Right lobe of liver (tissue), 6 donors: Measurements from ENCODE around the gene MRPS18A. TPM values are rescaled to one million over a fixed set of nuclear protein-coding genes. Genes with fewer than 3 reads are reported as not detected.

Experiments used
- ATAC-seq, 4 donors: fragments of 200-7000 bp; cut with Tn5 transposase; one replicate each; pipeline ENCODE4 v1.9.1; 2020; ENCODE audit warnings: mild to moderate bottlenecking in 4 of 4, moderate library complexity in 4 of 4
- DNase-seq, 3 donors: peaks; one replicate each; pipeline ENCODE4 v3.0.0-alpha.2; 2020
- H3K27ac ChIP-seq, 3 donors: fragments of 200-600 bp; one replicate each; pipeline ENCODE4 v1.8.0; 2022
- H3K27me3 ChIP-seq, 2 donors: fragments of 200-600 bp; one replicate each; pipeline ENCODE4 v1.8.0; 2022
- H3K36me3 ChIP-seq, 4 donors: fragments of 200-600 bp; sonication (generic) in 1 of 4; one replicate each; pipeline versions ENCODE4 v1.5.1 to v1.8.0; 2017 to 2022; ENCODE audit warnings: control low read depth in 1 of 4
- H3K4me1 ChIP-seq, 4 donors: fragments of 200-600 bp; sonication (generic) in 1 of 4; one replicate each; pipeline versions ENCODE4 v1.5.1 to v1.8.0; 2017 to 2022; ENCODE audit warnings: control low read depth in 1 of 4
- H3K4me3 ChIP-seq, 3 donors: fragments of 200-600 bp; one replicate each; pipeline ENCODE4 v1.8.0; 2022
- H3K9me3 ChIP-seq, 4 donors: fragments of 200-600 bp; sonication (generic) in 1 of 4; one replicate each; pipeline versions ENCODE4 v1.5.1 to v1.8.0; 2017 to 2022; ENCODE audit warnings: control low read depth in 1 of 4
- CTCF ChIP-seq, 4 donors: fragments of 200-600 bp in 3 of 4; fragments of 450-650 bp in 1 of 4; IDR thresholded peaks; one replicate each; pipeline versions ENCODE4 v1.5.1 to v1.8.0; 2016 to 2022; ENCODE audit warnings: antibody characterized with exemption in 4 of 4, mild to moderate bottlenecking in 2 of 4
- POLR2A ChIP-seq: fragments of 450-650 bp; IDR thresholded peaks from one replicate; pipeline ENCODE4 v1.6.1; 2017; ENCODE audit warnings: antibody characterized with exemption, mild to moderate bottlenecking
- WGBS: methylation state at CpG from one replicate; pipeline ENCODE4 v1.1.6; 2018; ENCODE audit warnings: low coverage, low lambda C conversion rate; ENCODE audit not compliant: insufficient coverage; ENCODE audit errors: missing lambda C conversion rate; 5-methylcytosine and 5-hydroxymethylcytosine counted together
- intact Hi-C, 2 donors: fragments of 100-400 bp; cut with DNase I; formaldehyde crosslinking; loops; one replicate each; pipeline versions ENCODE4 v1.11.2 to v1.14.1; 2022
- total RNA-seq, 6 experiments: library from RNA; depleted of rRNA in 2 of 6; stranded (reverse); fragments of >200 nt in 2 of 6; fragmentation: NEBNext Ultra II Directional in 3 of 6; extraction: Animal tissue kit (Norgen Biotek cat#: 25700) in 3 of 6; gene quantifications; one replicate each; pipeline versions ENCODE4 v1.1.0 to v1.2.4, GENCODE V29; 2016 to 2023
- donor health status: DM: no; HTN: yes; CAD: no.
- donor health status: DM: no; HTN: no; CAD: no.
- donor health status: DM: no; HTN: no; CAD: no.
- donor health status: DM: no; HTN: yes; CAD: no.
- donor health status: DM: no; HTN: yes; CAD: no.

MRPS18A gene
- total RNA-seq, 6 experiments from 2014 or later, result 23.5 to 45.4 (median 25.6) TPM

DNA sequence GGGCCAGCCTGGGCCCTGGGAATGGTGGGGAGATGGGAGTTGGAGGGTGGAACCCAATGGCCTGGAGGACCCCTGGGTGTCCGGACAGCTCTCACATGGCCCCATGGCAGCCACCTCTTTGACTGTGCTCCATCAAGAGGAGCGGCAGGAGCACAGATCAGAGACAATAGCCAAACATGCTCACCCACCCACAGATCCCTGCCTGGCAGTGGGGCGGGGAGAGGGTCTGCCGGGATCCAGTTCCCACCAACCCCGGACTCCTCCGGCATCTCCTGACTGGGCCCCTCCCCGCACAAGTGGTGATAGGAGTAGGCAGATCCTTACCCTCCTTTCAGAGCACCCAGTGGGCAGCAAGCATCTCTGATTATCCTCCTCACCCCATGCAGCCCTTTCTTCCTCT lies 31.9 kb upstream of the MRPS18A start:
- no peaks in the 10 kb centered on the region for H3K4me1 ChIP-seq
- no CpG with 5 or more reads among the region's 7 CpGs for WGBS
- no peaks in the 10 kb centered on the region for H3K9me3 ChIP-seq
- TF ChIP-seq CTCF (IDR thresholded peaks at IDR 0.05) (no peak), POLR2A (no peak)
- DNase-seq, result peak in 1 of 3 donors; percentile 41
- H3K27ac ChIP-seq, result no peak overlapping the region
- no peak for ATAC-seq
- no peaks in the 10 kb centered on the region for H3K36me3 ChIP-seq
- H3K4me3 ChIP-seq, result no peak overlapping the region
- intact Hi-C loops, result loop anchor here in 1 of 2 donors (10.0 kb wide), 1 partner anchor 45 kb away; no protein-coding TSS in a partner anchor
- H3K27me3 ChIP-seq, result no peaks in the 10 kb centered on the region

DNA sequence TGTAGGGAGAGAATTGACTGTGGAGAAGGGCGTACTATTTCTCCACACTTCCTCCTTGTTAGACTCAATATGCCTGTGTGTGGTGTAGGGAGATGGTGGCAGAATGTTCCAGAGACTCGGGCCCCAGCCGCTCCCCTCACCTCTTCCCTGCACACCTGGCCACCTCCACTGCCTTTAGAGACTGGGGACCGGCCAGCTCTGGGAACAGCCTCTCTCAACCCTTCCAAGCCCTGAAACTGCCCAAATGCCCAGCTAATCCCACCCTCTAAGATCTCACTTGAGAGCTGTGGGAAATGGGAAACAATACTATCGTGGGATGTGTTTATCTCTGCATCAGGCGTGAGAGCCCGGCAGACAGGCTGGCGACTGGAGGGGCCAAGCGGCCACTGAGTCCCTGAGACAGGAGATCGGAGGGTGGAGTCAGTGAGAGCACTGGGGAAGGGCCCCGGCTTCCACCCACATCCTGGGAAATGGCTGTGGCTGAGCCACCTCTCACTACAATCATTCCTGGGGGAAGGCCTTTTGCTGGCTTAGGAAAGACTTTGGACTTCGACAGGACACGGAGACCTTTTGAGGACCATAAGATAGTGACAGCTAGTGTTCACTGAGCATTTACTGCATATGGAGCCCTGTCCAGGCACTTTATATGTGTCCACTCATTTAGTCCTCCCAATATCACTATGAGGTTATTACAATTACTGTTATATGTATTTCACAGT lies 31.0 kb upstream of the MRPS18A start:
- intact Hi-C loops, result loop anchor here in 1 of 2 donors (10.0 kb wide), 1 partner anchor 46 kb away; no protein-coding TSS in a partner anchor
- H3K27ac ChIP-seq, result no peak overlapping the region
- no peaks in the 10 kb centered on the region for H3K36me3 ChIP-seq
- TF ChIP-seq POLR2A (no peak), CTCF (IDR thresholded peaks at IDR 0.05) (no peak)
- no peaks in the 10 kb centered on the region for H3K27me3 ChIP-seq
- 17% methylated on average over 2 of the region's 13 CpGs for WGBS
- DNase-seq, result peak in 1 of 3 donors; percentile 27
- no peaks in the 10 kb centered on the region for H3K4me1 ChIP-seq
- ATAC-seq, result no peak
- no peak overlapping the region for H3K4me3 ChIP-seq
- H3K9me3 ChIP-seq, result no peaks in the 10 kb centered on the region

GRCh38 chr6:43717822-43718221 lies 30.2 kb upstream of the MRPS18A start:
- intact Hi-C loops, result loop anchor here in 1 of 2 donors (10.0 kb wide), 1 partner anchor 47 kb away; no protein-coding TSS in a partner anchor
- no peaks in the 10 kb centered on the region for H3K9me3 ChIP-seq
- no peak overlapping the region for H3K27ac ChIP-seq
- no peaks in the 10 kb centered on the region for H3K4me1 ChIP-seq
- DNase-seq (no peak), ATAC-seq (no peak)
- no CpG with 5 or more reads among the region's 12 CpGs for WGBS
- H3K4me3 ChIP-seq, result no peak overlapping the region
- H3K27me3 ChIP-seq, result no peaks in the 10 kb centered on the region
- no peaks in the 10 kb centered on the region for H3K36me3 ChIP-seq
- TF ChIP-seq CTCF (IDR thresholded peaks at IDR 0.05), result no peak
- TF ChIP-seq POLR2A, result no peak

GRCh38 chr6:43717389-43717788 lies 29.8 kb upstream of the MRPS18A start:
- Histone ChIP-seq H3K27ac (no peak overlapping the region), H3K4me1 (no peaks in the 10 kb centered on the region), H3K4me3 (no peak overlapping the region), H3K9me3 (no peaks in the 10 kb centered on the region), H3K36me3 (no peaks in the 10 kb centered on the region), H3K27me3 (no peaks in the 10 kb centered on the region)
- 85% methylated on average over 5 of the region's 8 CpGs for WGBS
- TF ChIP-seq CTCF (IDR thresholded peaks at IDR 0.05) (no peak), POLR2A (no peak)
- intact Hi-C loops, result loop anchor here in 1 of 2 donors (10.0 kb wide), 1 partner anchor 47 kb away; no protein-coding TSS in a partner anchor
- DNase-seq (no peak), ATAC-seq (no peak)
